ENCODE measurements around the gene PLCD4. TPM values are rescaled to one million over a fixed set of nuclear protein-coding genes. Genes with fewer than 3 reads are reported as not detected.
A peak's percentile ranks its signal among the peaks of the same experiment; 100 is the strongest.

The PLCD4 gene
- polyA plus RNA-seq, 1 of the 3 experiments (the other 2 are of a cell fraction), result 8.5 TPM

- TF ChIP-seq MXI1 (IDR thresholded peaks at IDR 0.05; ENCODE audit: low read depth, low read length) (peak; percentile 78), TCF12 (IDR thresholded peaks at IDR 0.05) (peak; percentile 39; the same call in 1 of the 2 replicates), EZH2phosphoT487 (IDR thresholded peaks at IDR 0.05; ENCODE audit: borderline replicate concordance, low read depth) (no peak), TAF1 (IDR thresholded peaks at IDR 0.05; ENCODE audit: borderline replicate concordance, low read depth, low read length) (peak; percentile 79), FOSL2 (IDR thresholded peaks at IDR 0.05; ENCODE audit: borderline replicate concordance, low read depth) (no peak), SMC3 (IDR thresholded peaks at IDR 0.05; ENCODE audit: low read depth, low read length) (no peak), MAX (IDR thresholded peaks at IDR 0.05; ENCODE audit: low read depth) (peak; percentile 69; the same call in 1 of the 2 replicates), ZBTB33 (IDR thresholded peaks at IDR 0.05; ENCODE audit: borderline replicate concordance, low read depth) (no peak), RCOR1 (IDR thresholded peaks at IDR 0.05; ENCODE audit: low read length) (0 out of 2 replicates have a peak, but pooled peaks have one; percentile 28)
These were observed at the start of gene PLCD4 (continued) for GRCh38 chr2:218607436-218608115.

GRCh38 chr2:218557941-218558340, 49.8 kb upstream of the PLCD4 start:
- H3K9ac ChIP-seq, result no peak overlapping the region
- no peak overlapping the region for H3K4me3 ChIP-seq (ENCODE audit: low read depth in 2 of 2, low read length in 1 of 2)
- 68% methylated on average over 2 of the region's 2 CpGs for WGBS (ENCODE audit: low lambda C conversion rate)
- H3K4me1 ChIP-seq (ENCODE audit: control insufficient read depth in 1 of 2, insufficient read depth in 2 of 2, low read depth in 1 of 2, low read length in 1 of 2), result no peaks in the 10 kb centered on the region; a peak in 1 of 4 replicates
- no peaks in the 10 kb centered on the region for H4K20me1 ChIP-seq (ENCODE audit: insufficient read depth)
- no peak overlapping the region for H3K4me2 ChIP-seq
- H3K27me3 ChIP-seq (ENCODE audit: insufficient read depth), result no peaks in the 10 kb centered on the region
- DNase-seq, result no peak
- CTCF ChIA-PET, result no interaction called here
- TF ChIP-seq RCOR1 (IDR thresholded peaks at IDR 0.05; ENCODE audit: low read length), result no peak
- TF ChIP-seq MEF2A (IDR thresholded peaks at IDR 0.05; ENCODE audit: borderline replicate concordance, low read depth), result no peak
- TF ChIP-seq CTCF (IDR thresholded peaks at IDR 0.05), result no peak
- no peak for TF ChIP-seq GATA2 (CRISPR knock-in tag; IDR thresholded peaks at IDR 0.05)
- TF ChIP-seq YY1 (IDR thresholded peaks at IDR 0.05; ENCODE audit: low read depth), result no peak
- TF ChIP-seq USF2 (IDR thresholded peaks at IDR 0.05; ENCODE audit: borderline replicate concordance, low read depth, low read length), result no peak
- TF ChIP-seq JUND (IDR thresholded peaks at IDR 0.05), result no peak
- no peak for TF ChIP-seq RAD21 (IDR thresholded peaks at IDR 0.05; ENCODE audit: low read length)
- TF ChIP-seq RFX5 (IDR thresholded peaks at IDR 0.05; ENCODE audit: low read length), result no peak
- no peak for TF ChIP-seq TEAD4 (IDR thresholded peaks at IDR 0.05; ENCODE audit: borderline replicate concordance, insufficient read depth)
- H3K27ac ChIP-seq (ENCODE audit: low read depth in 2 of 2, low read length in 1 of 2), result no peak overlapping the region
- H3K9me3 ChIP-seq, result no peaks in the 10 kb centered on the region
- H3K9me2 ChIP-seq, result no peaks in the 10 kb centered on the region
- H2AFZ ChIP-seq (ENCODE audit: low read depth), result no peak overlapping the region
- H3K36me3 ChIP-seq (replicated peaks in 1 of 2; ENCODE audit: control insufficient read depth in 1 of 2, insufficient read depth in 2 of 2, low read length in 1 of 2), result peaks cover 43 to 51% of the 10 kb centered on the region in 2 experiments
- POLR2A ChIA-PET, result no interaction called here
- peaks cover 11% of the 10 kb centered on the region for H3F3A ChIP-seq (replicated peaks; ENCODE audit: insufficient read depth)
- H3K79me2 ChIP-seq (ENCODE audit: insufficient read depth), result peaks cover 6% of the 10 kb centered on the region; the same call in 1 of the 2 replicates

Measured in SK-N-SH (cell line).